Brain microvascular endothelial cell (primary cell): ENCODE data around the gene ANKRD18A.
"Not testable (repeated sequence)": the region's sequence is repeated elsewhere in the genome, so short reads cannot be mapped to it uniquely, and the experiment has no call there.

Experiments
- DNase-seq: peaks from one replicate; pipeline ENCODE4 v3.0.0-alpha.2; 2020
- H3K27ac ChIP-seq: fragments of 250-450 bp; sonication (Bioruptor Pico); 2 replicates; pipeline ENCODE4 v1.5.1; 2020; ENCODE audit warnings: mild to moderate bottlenecking, moderate library complexity
- H3K27me3 ChIP-seq: fragments of 250-450 bp; sonication (Bioruptor Pico); replicated peaks from 2 replicates; pipeline ENCODE4 v1.5.1; 2020; ENCODE audit warnings: mild to moderate bottlenecking
- H3K36me3 ChIP-seq: fragments of 250-450 bp; sonication (Bioruptor Pico); replicated peaks from 2 replicates; pipeline ENCODE4 v1.5.1; 2020; ENCODE audit warnings: mild to moderate bottlenecking
- H3K4me3 ChIP-seq: 2 replicates; pipeline ENCODE4 v1.5.1; 2011; ENCODE audit warnings: low read depth, mild to moderate bottlenecking, control low read depth, low read length, moderate library complexity
- CTCF ChIP-seq: IDR thresholded peaks from 2 replicates; pipeline ENCODE4 v1.5.1; 2011; ENCODE audit warnings: low read depth, mild to moderate bottlenecking, moderate library complexity, low read length, control low read depth, inconsistent platforms; ENCODE audit errors: missing control alignments
- in situ Hi-C: cut with HindIII; loops from 2 replicates; pipeline ENCODE4 v1.10.0; 2017; ENCODE audit warnings: low sequenced_read_pairs, low pct_ligation_motif_present

The ANKRD18A gene

GRCh38 chr9:38621434-38622287, 1.3 kb upstream of the ANKRD18A start:
- Histone ChIP-seq H3K4me3 (peak overlapping the region; percentile 60), H3K36me3 (no peaks in the 10 kb centered on the region), H3K27me3 (peaks cover 43% of the 10 kb centered on the region), H3K27ac (no peak overlapping the region)
- in situ Hi-C loops = no loop called here
- DNase-seq = no peak
- no peak for TF ChIP-seq CTCF

DNA sequence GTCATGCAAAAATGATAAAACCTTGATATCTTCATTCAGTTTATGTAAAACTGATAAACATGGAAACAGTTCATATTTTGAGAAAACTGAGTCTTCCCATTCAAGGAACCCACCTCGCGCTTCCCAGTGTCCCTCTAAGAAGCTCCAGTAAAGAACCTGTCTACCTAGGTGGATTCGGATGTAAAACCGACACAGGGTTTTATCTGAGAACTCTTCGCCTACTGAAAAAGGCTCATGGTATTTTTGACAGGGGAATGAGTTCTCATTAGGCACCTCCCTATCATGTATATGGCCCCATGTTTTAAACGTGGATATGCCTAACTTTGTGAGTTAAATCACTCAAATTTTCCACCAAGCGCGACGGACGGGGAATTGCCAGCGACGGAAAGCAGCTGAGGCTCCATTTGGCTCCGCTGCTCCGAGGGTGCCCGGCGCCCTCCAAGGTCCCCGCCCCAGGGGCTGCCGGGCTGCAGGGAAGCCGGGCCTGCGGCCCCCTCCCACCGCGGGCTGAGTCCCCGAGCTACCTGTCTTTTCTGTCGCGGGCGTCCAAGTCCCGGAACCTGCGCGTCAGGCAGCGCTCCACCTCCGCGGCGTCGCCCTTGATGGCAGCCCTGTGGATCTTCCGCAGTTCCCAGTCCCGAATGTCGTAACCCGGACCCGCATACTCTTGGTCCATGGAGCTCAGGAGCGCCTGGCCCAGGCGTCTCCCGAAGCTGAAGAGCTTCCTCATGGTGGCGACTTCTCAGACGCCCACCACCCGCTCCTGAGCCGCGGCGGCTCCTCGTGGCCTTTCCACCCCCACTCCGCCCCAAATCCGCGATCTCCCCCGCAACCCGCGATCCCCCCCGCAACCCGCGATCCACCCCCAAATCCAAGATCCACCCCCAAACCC, 594 bp downstream of the ANKRD18A start:
- H3K36me3 ChIP-seq = no peaks in the 10 kb centered on the region
- TF ChIP-seq CTCF = no peak
- H3K27ac ChIP-seq = no peak overlapping the region
- peaks cover 42% of the 10 kb centered on the region for H3K27me3 ChIP-seq
- H3K4me3 ChIP-seq = peak overlapping the region; percentile 60
- no peak for DNase-seq
- in situ Hi-C loops = no loop called here

DNA sequence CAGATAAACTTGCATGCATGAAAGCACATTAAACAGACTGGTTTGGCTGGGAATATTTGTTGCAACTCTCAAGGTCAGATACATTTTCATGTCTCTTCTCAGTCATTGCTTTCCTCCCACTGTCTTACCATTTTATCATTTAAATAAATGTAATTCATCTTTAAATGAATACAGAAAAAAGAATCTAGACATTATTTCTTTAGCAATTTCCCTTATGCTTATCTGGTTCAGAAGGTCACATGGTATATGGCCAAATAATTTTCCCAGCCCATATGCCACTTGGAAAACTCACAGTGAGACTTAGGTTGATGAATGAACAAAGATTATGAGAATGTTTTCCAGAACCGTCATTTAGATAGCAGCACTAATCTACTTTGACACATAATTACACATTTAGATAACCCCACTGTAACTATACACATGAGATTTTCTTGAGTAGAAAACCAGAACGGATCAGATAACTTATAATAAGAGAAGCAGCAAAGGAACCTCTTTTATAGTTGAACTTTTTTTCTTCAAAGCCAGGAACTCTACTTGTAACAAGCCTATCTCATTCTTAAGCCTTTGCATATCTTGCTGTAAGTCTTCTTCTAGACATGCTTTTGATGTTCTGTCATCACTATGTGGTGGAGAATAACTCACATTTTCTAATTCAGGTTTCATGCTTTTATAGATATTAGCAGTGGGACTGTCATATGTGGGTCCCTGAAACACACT, 22.2 kb downstream of the ANKRD18A start:
- H3K36me3 ChIP-seq, H3K27ac ChIP-seq, H3K4me3 ChIP-seq, DNase-seq, H3K27me3 ChIP-seq, in situ Hi-C loops: not testable (repeated sequence)

DNA sequence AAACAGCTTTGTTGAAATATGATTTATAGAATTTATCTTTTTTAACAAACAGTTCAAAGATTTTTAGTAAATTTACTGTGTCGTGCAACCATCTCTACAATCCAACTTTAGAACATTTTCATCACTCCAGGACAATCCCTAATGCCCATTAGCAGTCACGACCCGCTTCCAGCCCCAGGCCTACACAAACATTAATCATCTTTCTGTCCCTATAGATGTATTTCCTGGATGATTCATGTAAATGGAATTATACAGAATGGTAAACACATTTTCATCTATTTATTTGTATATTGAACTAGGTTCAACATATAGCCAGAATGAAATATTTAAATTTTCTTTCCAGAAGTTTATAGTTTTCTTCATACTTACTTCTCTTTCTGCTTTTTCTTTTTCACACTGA, 25.3 kb downstream of the ANKRD18A start:
- H3K27ac ChIP-seq, in situ Hi-C loops, H3K27me3 ChIP-seq, H3K4me3 ChIP-seq, H3K36me3 ChIP-seq, DNase-seq: not testable (repeated sequence)

GRCh38 chr9:38591346-38592063, 28.9 kb downstream of the ANKRD18A start:
- H3K36me3 ChIP-seq, in situ Hi-C loops, H3K4me3 ChIP-seq, H3K27me3 ChIP-seq, H3K27ac ChIP-seq, DNase-seq: not testable (repeated sequence)

- H3K27ac ChIP-seq, H3K27me3 ChIP-seq, H3K36me3 ChIP-seq, DNase-seq, H3K4me3 ChIP-seq, in situ Hi-C loops: not testable (repeated sequence)
These were observed 36.6 kb downstream of the ANKRD18A start for GRCh38 chr9:38583765-38584164.

DNA sequence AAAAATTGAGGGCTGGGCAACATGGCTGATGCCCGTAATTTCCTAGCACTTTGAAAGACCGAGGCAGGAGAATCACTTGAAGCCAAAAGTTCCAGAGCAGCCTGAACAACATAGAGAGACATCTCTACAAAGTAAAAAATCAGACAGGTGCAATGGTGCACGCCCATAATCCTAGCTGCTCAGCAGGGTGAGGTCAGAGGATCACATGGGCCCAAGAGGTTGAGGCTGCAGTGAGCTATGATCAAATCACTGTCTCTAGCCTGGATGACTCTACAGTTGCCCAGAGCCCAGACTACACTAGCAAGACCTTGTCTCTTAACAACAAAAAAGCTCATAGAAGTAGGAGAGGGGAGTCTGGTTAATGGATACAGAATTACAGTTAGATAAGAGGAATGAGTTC, 40.3 kb downstream of the ANKRD18A start:
- not testable (repeated sequence) for H3K36me3 ChIP-seq, H3K27ac ChIP-seq

DNA sequence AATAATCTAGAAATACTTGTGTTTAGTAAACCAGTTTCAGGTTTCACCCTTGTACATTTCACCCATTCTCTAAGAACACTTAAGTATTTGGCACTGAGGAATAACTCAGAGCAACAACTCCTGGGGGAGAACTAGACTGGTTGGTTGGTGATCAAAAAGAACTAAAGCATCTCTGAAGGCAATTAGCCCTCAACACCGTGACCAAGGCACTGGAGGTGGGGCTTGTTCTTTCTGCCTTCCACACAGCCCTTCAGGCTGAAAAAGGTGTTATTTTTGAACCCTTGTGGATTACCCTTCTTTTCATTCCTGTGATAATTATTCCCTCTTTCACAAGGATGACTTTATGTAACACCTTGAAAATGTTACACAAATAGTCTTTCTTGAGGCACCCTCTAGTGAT, 44.2 kb downstream of the ANKRD18A start:
- H3K4me3 ChIP-seq, H3K27me3 ChIP-seq, DNase-seq, in situ Hi-C loops, H3K36me3 ChIP-seq, H3K27ac ChIP-seq: not testable (repeated sequence)

More for the DNA sequence above, 40.3 kb downstream of the ANKRD18A start:
- H3K4me3 ChIP-seq, in situ Hi-C loops, DNase-seq, H3K27me3 ChIP-seq: not testable (repeated sequence)

DNA sequence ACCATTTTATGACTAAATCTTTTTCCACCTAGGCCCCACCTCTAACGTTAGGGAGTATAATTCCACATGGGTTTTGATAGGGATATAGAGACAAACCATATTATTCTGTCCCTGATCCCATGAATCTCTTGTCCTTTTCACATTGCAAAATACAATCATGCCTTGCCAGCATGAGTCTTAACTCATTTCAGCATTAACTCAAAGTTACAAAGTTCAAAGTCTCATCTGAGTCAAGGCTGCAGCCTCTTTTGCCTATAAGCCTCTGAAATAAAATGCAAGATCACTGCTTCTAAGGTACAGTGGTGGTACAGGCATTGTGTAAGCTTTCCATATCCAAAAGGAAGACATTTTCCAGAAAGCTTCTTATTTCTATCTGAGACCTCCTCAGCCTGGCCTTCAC, 54.3 kb downstream of the ANKRD18A start:
- H3K27me3 ChIP-seq, H3K27ac ChIP-seq, H3K4me3 ChIP-seq, DNase-seq, in situ Hi-C loops, H3K36me3 ChIP-seq: not testable (repeated sequence)

DNA sequence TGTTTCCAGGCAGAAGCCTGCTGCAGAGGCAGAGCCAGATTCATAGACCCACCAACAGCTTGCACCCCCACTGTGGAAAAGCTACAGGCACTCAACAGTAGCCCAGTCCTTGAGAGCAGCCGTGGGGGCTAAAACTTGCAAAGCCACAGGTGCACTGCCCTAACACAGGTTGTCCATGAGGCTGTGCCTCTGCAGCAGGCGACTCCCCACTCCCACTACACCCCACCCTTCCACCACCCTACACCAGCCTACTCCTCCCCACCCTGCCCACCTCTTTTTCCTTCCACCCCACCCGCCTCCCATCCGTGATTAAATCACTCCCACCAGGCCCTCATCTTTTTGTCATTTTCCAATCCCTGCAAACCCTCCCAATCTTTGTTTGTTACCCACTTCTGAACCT, 55.2 kb downstream of the ANKRD18A start:
- H3K4me3 ChIP-seq, in situ Hi-C loops, DNase-seq, H3K27me3 ChIP-seq, H3K27ac ChIP-seq, H3K36me3 ChIP-seq: not testable (repeated sequence)

DNA sequence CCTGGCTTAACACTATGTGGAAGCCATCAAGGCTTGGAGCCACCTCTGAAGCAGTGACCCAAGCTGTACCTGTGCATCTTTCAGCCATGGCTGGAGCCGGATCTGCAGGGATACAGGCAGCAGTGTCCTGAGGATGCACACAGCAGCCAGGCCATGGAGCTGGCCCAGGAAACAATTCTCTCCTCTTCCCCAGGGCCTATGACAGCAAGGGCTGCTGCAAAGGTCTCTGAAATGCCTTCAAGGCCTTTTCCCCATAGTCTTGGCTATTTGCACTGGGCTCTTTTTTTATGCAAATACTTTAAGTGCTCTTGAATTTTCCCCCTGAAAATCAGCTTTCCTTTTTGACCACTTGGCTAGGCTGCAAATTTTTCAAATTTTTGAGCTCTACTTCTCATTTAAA, 56.5 kb downstream of the ANKRD18A start:
- H3K4me3 ChIP-seq, in situ Hi-C loops, H3K36me3 ChIP-seq, H3K27ac ChIP-seq, DNase-seq, H3K27me3 ChIP-seq: not testable (repeated sequence)
